OCI-LY1 (cell line): Measurements from ENCODE around the gene MGAT5B.

Experiments used
- H2AFZ ChIP-seq: fragments of 200-600 bp; sonication (generic), shearing (Covaris generic); 2 replicates; pipeline ENCODE4 v1.6.0; 2014; ENCODE audit warnings: antibody characterized with exemption, mild to moderate bottlenecking, low read length
- H3F3A ChIP-seq: fragments of 200-600 bp; sonication (generic), shearing (Covaris generic); 2 replicates; pipeline ENCODE4 v1.6.0; 2014; ENCODE audit warnings: mild to moderate bottlenecking, antibody characterized with exemption, low read length, moderate library complexity; ENCODE audit not compliant: insufficient read depth
- H3K27ac ChIP-seq: fragments of 200-600 bp; sonication (generic); 2 replicates; pipeline ENCODE4 v1.5.1; 2014; ENCODE audit warnings: low read length, mixed run types, mild to moderate bottlenecking, low read depth; ENCODE audit not compliant: poor library complexity, severe bottlenecking
- H3K27me3 ChIP-seq: fragments of 200-600 bp; sonication (generic); 2 replicates; pipeline ENCODE4 v1.6.0; 2014; ENCODE audit warnings: antibody characterized with exemption, mild to moderate bottlenecking, low read length, moderate library complexity; ENCODE audit not compliant: insufficient read depth
- H3K36me3 ChIP-seq: fragments of 200-600 bp; sonication (generic); 2 replicates; pipeline ENCODE4 v1.6.1; 2014; ENCODE audit warnings: mild to moderate bottlenecking, antibody characterized with exemption, low read length, moderate library complexity, mixed read lengths; ENCODE audit not compliant: insufficient read depth
- H3K4me1 ChIP-seq: fragments of 200-600 bp; sonication (generic); 2 replicates; pipeline ENCODE4 v1.5.1; 2014; ENCODE audit warnings: mild to moderate bottlenecking, low read length, moderate library complexity; ENCODE audit not compliant: insufficient read depth, severe bottlenecking
- H3K4me2 ChIP-seq: fragments of 200-600 bp; sonication (generic), shearing (Covaris generic); 2 replicates; pipeline ENCODE4 v1.6.1; 2014; ENCODE audit warnings: low read length
- H3K4me3 ChIP-seq: fragments of 200-600 bp; sonication (generic); 2 replicates; pipeline ENCODE4 v1.5.1; 2014; ENCODE audit warnings: low read length, low read depth, mild to moderate bottlenecking, mixed read lengths; ENCODE audit not compliant: poor library complexity, severe bottlenecking
- H3K79me2 ChIP-seq: fragments of 200-600 bp; shearing (Covaris generic); 2 replicates; pipeline ENCODE4 v1.6.1; 2016; ENCODE audit warnings: mixed run types, low read length, mixed read lengths; ENCODE audit not compliant: insufficient read depth
- H3K9ac ChIP-seq: fragments of 200-600 bp; sonication (generic), shearing (Covaris generic); 2 replicates; pipeline ENCODE4 v1.6.1; 2014; ENCODE audit warnings: mild to moderate bottlenecking, low read length, mixed read lengths
- H3K9me2 ChIP-seq: fragments of 200-600 bp; sonication (generic), shearing (Covaris generic); 2 replicates; pipeline ENCODE4 v1.6.1; 2014; ENCODE audit warnings: low read depth, mild to moderate bottlenecking, low read length, mixed read lengths
- H3K9me3 ChIP-seq: fragments of 200-600 bp; shearing (Covaris generic); 2 replicates; pipeline ENCODE4 v1.6.1; 2014; ENCODE audit warnings: low read length, mixed read lengths
- H4K20me1 ChIP-seq: fragments of 200-600 bp; sonication (generic), shearing (Covaris generic); 2 replicates; pipeline ENCODE4 v1.6.0; 2016; ENCODE audit warnings: mild to moderate bottlenecking, low read length; ENCODE audit not compliant: insufficient read depth
- CTCF ChIP-seq: fragments of 200-600 bp; sonication (generic), shearing (Covaris generic); IDR thresholded peaks from 2 replicates; pipeline ENCODE4 v1.5.1; 2017; ENCODE audit warnings: mild to moderate bottlenecking, antibody characterized with exemption, low read length, moderate library complexity, mixed read lengths
- EZH2 ChIP-seq: fragments of 200-600 bp; sonication (generic), shearing (Covaris generic); IDR thresholded peaks from 2 replicates; pipeline ENCODE4 v1.8.0; 2017; ENCODE audit warnings: borderline replicate concordance, mixed run types, mild to moderate bottlenecking, antibody characterized with exemption, low read length, moderate library complexity, mixed read lengths

MGAT5B gene

GRCh38 chr17:76947771-76948170, 79.6 kb downstream of the MGAT5B start:
- no peaks in the 10 kb centered on the region for H4K20me1 ChIP-seq
- H3K4me2 ChIP-seq = no peak overlapping the region
- no peak overlapping the region for H3K4me3 ChIP-seq
- H3K9me3 ChIP-seq = no peaks in the 10 kb centered on the region
- H3K27me3 ChIP-seq = no peaks in the 10 kb centered on the region
- no peaks in the 10 kb centered on the region for H3K36me3 ChIP-seq
- no peak overlapping the region for H2AFZ ChIP-seq
- no peaks in the 10 kb centered on the region for H3F3A ChIP-seq
- no peaks in the 10 kb centered on the region for H3K4me1 ChIP-seq
- H3K79me2 ChIP-seq = no peaks in the 10 kb centered on the region
- H3K9ac ChIP-seq = no peak overlapping the region
- no peak for TF ChIP-seq EZH2
- no peak for TF ChIP-seq CTCF
- H3K27ac ChIP-seq = no peak overlapping the region
- no peaks in the 10 kb centered on the region for H3K9me2 ChIP-seq

- Histone ChIP-seq H4K20me1 (no peaks in the 10 kb centered on the region), H3K79me2 (no peaks in the 10 kb centered on the region), H3K4me2 (no peak overlapping the region), H3K27me3 (no peaks in the 10 kb centered on the region), H3K4me1 (no peaks in the 10 kb centered on the region), H2AFZ (no peak overlapping the region), H3K9me2 (no peaks in the 10 kb centered on the region), H3K9ac (no peak overlapping the region), H3K36me3 (no peaks in the 10 kb centered on the region), H3K27ac (no peak overlapping the region), H3K4me3 (no peak overlapping the region), H3K9me3 (no peaks in the 10 kb centered on the region), H3F3A (no peaks in the 10 kb centered on the region)
- no peak for TF ChIP-seq CTCF
- no peak for TF ChIP-seq EZH2
Observed at GRCh38 chr17:76948301-76948700, 80.1 kb downstream of the MGAT5B start.

GRCh38 chr17:76948726-76949342, 80.6 kb downstream of the MGAT5B start:
- Histone ChIP-seq H3K9ac (no peak overlapping the region), H2AFZ (no peak overlapping the region), H3K27me3 (no peaks in the 10 kb centered on the region), H3K4me1 (no peaks in the 10 kb centered on the region), H4K20me1 (no peaks in the 10 kb centered on the region), H3K9me2 (no peaks in the 10 kb centered on the region), H3K9me3 (no peaks in the 10 kb centered on the region), H3K36me3 (no peaks in the 10 kb centered on the region), H3F3A (no peaks in the 10 kb centered on the region), H3K79me2 (no peaks in the 10 kb centered on the region), H3K27ac (no peak overlapping the region), H3K4me2 (no peak overlapping the region), H3K4me3 (no peak overlapping the region)
- TF ChIP-seq CTCF (no peak), EZH2 (no peak)
